Nephron (organoid): ENCODE measurements around the gene RITA1.

Experiments
- H3K27ac Mint-ChIP-seq, 3 experiments: 2 replicates each; pipeline ENCODE4 v1.8.0; 2020; ENCODE audit warnings: mixed read lengths in 3 of 3, mild to moderate bottlenecking in 2 of 3, moderate library complexity in 1 of 3
- H3K27me3 Mint-ChIP-seq: 2 replicates; pipeline ENCODE4 v1.8.0; 2021; ENCODE audit warnings: low read depth, mild to moderate bottlenecking, moderate library complexity, mixed read lengths
- H3K36me3 Mint-ChIP-seq: 2 replicates; pipeline ENCODE4 v1.8.0; 2020; ENCODE audit warnings: low read depth, mixed read lengths
- H3K4me1 Mint-ChIP-seq: 2 replicates; pipeline ENCODE4 v1.8.0; 2020; ENCODE audit warnings: mixed read lengths
- H3K4me3 Mint-ChIP-seq, 3 experiments: 2 replicates each; pipeline ENCODE4 v1.8.0; 2020; ENCODE audit warnings: mild to moderate bottlenecking in 3 of 3, mixed read lengths in 3 of 3, moderate library complexity in 2 of 3
- H3K9me3 Mint-ChIP-seq: 2 replicates; pipeline ENCODE4 v1.8.0; 2020; ENCODE audit warnings: mixed read lengths
- TF ChIP-seq, protein P1 (sequence below), 3 experiments: fragments of 200-600 bp; sonication (generic); IDR thresholded peaks; one replicate each; pipeline ENCODE4 v1.5.0; 2021; ENCODE audit warnings: antibody characterized with exemption in 3 of 3; ENCODE audit not compliant: unreplicated experiment in 3 of 3

The RITA1 gene

GRCh38 chr12:113235976-113236375, 50.5 kb downstream of the RITA1 start:
- no peak overlapping the region for H3K27ac Mint-ChIP-seq
- peaks cover 60% of the 10 kb centered on the region for H3K4me1 Mint-ChIP-seq
- no peaks in the 10 kb centered on the region for H3K27me3 Mint-ChIP-seq
- H3K4me3 Mint-ChIP-seq: no peak overlapping the region
- no peaks in the 10 kb centered on the region for H3K9me3 Mint-ChIP-seq
- TF ChIP-seq, protein P1, sequence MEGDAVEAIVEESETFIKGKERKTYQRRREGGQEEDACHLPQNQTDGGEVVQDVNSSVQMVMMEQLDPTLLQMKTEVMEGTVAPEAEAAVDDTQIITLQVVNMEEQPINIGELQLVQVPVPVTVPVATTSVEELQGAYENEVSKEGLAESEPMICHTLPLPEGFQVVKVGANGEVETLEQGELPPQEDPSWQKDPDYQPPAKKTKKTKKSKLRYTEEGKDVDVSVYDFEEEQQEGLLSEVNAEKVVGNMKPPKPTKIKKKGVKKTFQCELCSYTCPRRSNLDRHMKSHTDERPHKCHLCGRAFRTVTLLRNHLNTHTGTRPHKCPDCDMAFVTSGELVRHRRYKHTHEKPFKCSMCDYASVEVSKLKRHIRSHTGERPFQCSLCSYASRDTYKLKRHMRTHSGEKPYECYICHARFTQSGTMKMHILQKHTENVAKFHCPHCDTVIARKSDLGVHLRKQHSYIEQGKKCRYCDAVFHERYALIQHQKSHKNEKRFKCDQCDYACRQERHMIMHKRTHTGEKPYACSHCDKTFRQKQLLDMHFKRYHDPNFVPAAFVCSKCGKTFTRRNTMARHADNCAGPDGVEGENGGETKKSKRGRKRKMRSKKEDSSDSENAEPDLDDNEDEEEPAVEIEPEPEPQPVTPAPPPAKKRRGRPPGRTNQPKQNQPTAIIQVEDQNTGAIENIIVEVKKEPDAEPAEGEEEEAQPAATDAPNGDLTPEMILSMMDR (IDR thresholded peaks at IDR 0.05; ENCODE audit: unreplicated experiment in 3 of 3): no peak
- H3K36me3 Mint-ChIP-seq: peaks cover 19% of the 10 kb centered on the region

- TF ChIP-seq, protein P1 (IDR thresholded peaks at IDR 0.05; ENCODE audit: unreplicated experiment in 3 of 3): no peak
- Mint-ChIP-seq H3K36me3 (peaks cover 17% of the 10 kb centered on the region), H3K4me1 (peaks cover 64% of the 10 kb centered on the region), H3K27me3 (no peaks in the 10 kb centered on the region), H3K4me3 (no peak overlapping the region), H3K27ac (peak overlapping the region in 2 of 3 experiments; percentile 9 to 67), H3K9me3 (no peaks in the 10 kb centered on the region)
These were observed 51.2 kb downstream of the RITA1 start for GRCh38 chr12:113236539-113237399.

DNA sequence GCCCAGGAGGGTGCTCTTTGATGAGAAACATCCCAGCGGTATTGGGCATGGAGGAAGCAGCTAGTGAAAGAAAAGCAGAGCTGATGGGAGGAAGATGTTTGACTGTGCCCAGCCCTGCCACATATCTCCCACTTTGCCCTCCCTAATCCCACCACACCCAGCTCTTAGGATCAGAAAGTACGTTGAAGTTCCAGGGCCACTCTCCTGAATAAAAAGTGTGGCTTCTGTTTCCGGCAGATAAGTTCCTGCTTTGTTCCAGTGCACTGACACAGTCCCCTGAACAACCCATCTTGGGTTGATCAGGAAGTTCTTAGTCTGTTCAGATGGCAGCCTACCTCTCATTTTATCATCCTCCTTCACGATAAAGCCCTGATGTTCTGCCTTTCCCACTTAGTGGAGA, 52.2 kb downstream of the RITA1 start:
- TF ChIP-seq, protein P1 (IDR thresholded peaks at IDR 0.05; ENCODE audit: unreplicated experiment in 3 of 3): no peak
- H3K4me3 Mint-ChIP-seq: no peak overlapping the region
- H3K27ac Mint-ChIP-seq: peak overlapping the region; percentile 37 to 50 (median 44)
- peaks cover 17% of the 10 kb centered on the region for H3K36me3 Mint-ChIP-seq
- H3K9me3 Mint-ChIP-seq: no peaks in the 10 kb centered on the region
- no peaks in the 10 kb centered on the region for H3K27me3 Mint-ChIP-seq
- peaks cover 65% of the 10 kb centered on the region for H3K4me1 Mint-ChIP-seq

GRCh38 chr12:113238309-113238708, 52.8 kb downstream of the RITA1 start:
- Mint-ChIP-seq H3K27ac (peak overlapping the region; percentile 37 to 50 (median 37)), H3K4me1 (peaks cover 60% of the 10 kb centered on the region), H3K9me3 (no peaks in the 10 kb centered on the region), H3K27me3 (no peaks in the 10 kb centered on the region), H3K36me3 (peaks cover 14% of the 10 kb centered on the region), H3K4me3 (no peak overlapping the region)
- TF ChIP-seq, protein P1 (IDR thresholded peaks at IDR 0.05; ENCODE audit: unreplicated experiment in 3 of 3): no peak

GRCh38 chr12:113239288-113239771, 53.8 kb downstream of the RITA1 start:
- Mint-ChIP-seq H3K4me1 (peaks cover 59% of the 10 kb centered on the region), H3K36me3 (peaks cover 10% of the 10 kb centered on the region), H3K27me3 (peaks cover 5% of the 10 kb centered on the region), H3K9me3 (no peaks in the 10 kb centered on the region), H3K27ac (peak overlapping the region; percentile 95 to 96 (median 95)), H3K4me3 (peak overlapping the region in 1 of 3 experiments; percentile 4)
- TF ChIP-seq, protein P1 (IDR thresholded peaks at IDR 0.05; ENCODE audit: unreplicated experiment in 3 of 3): no peak
